OCI-LY3 (cell line): ENCODE data around the gene PRAMEF5.

Experiments
- EZH2phosphoT487 ChIP-seq: fragments of 200-600 bp; shearing (Covaris generic); IDR thresholded peaks from 2 replicates; pipeline ENCODE4 v1.6.1; 2018; ENCODE audit warnings: antibody characterized with exemption, mixed run types, low read depth
- TF ChIP-seq, protein P1 (sequence below): fragments of 200-600, 300-600 bp; sonication (generic); IDR thresholded peaks from 2 replicates; pipeline ENCODE4 v1.5.1; 2014; ENCODE audit warnings: antibody characterized with exemption, low read length, low read depth

DNA sequence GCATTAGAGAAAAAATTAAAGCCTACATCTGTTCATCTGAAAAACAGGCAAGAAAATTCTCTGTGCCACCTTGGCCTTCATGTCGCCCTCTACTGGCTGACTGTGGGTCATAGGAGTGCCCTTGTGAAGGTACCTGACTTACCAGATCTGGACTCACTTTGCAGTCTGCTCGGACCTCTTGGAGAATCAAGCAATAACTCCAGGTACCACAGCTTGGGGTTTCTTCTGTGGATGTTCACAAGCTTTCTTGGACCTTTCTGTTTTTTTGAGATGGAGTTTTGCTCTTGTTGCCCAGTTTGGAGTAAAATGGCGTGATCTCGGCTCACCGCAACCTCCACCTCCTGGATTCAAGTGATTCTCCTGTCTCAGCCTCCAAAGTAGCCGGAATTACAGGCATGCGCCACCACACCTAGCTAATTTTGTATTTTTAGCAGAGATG is 25.6 kb upstream of the PRAMEF5 start:
- TF ChIP-seq, protein P1, sequence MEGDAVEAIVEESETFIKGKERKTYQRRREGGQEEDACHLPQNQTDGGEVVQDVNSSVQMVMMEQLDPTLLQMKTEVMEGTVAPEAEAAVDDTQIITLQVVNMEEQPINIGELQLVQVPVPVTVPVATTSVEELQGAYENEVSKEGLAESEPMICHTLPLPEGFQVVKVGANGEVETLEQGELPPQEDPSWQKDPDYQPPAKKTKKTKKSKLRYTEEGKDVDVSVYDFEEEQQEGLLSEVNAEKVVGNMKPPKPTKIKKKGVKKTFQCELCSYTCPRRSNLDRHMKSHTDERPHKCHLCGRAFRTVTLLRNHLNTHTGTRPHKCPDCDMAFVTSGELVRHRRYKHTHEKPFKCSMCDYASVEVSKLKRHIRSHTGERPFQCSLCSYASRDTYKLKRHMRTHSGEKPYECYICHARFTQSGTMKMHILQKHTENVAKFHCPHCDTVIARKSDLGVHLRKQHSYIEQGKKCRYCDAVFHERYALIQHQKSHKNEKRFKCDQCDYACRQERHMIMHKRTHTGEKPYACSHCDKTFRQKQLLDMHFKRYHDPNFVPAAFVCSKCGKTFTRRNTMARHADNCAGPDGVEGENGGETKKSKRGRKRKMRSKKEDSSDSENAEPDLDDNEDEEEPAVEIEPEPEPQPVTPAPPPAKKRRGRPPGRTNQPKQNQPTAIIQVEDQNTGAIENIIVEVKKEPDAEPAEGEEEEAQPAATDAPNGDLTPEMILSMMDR: peak; percentile 39
- no peak for TF ChIP-seq EZH2phosphoT487
